ENCODE results near the gene ANKRD44. TPM values are rescaled to one million over a fixed set of nuclear protein-coding genes. Genes with fewer than 3 reads are reported as not detected.

ANKRD44 gene
- total and polyA plus RNA-seq, 2 of the 8 experiments (the other 6 are each of a cell fraction or from before 2014, with no cell fraction given): 1.2 to 1.3 TPM

GRCh38 chr2:197149546-197149945 is 161.0 kb downstream of the ANKRD44 start (continued):
- TF ChIP-seq NANOG (IDR thresholded peaks at IDR 0.05; ENCODE audit: insufficient read depth, low read depth, low read length, poor library complexity, severe bottlenecking): no peak
- no peak for TF ChIP-seq FOSL1 (IDR thresholded peaks at IDR 0.05; ENCODE audit: insufficient read depth, low read depth, low read length)
- TF ChIP-seq SAP30 (IDR thresholded peaks at IDR 0.05; ENCODE audit: insufficient read depth, insufficient replicate concordance, low read length): no peak
- no peak for TF ChIP-seq YY1 (IDR thresholded peaks at IDR 0.05; ENCODE audit: low read depth, low read length)
- TF ChIP-seq CTBP2 (IDR thresholded peaks at IDR 0.05; ENCODE audit: borderline replicate concordance, insufficient read depth, insufficient read length, low read length): no peak
- no peak for TF ChIP-seq TEAD4 (IDR thresholded peaks at IDR 0.05; ENCODE audit: low read depth, low read length)
- no peak for TF ChIP-seq RFX5 (IDR thresholded peaks at IDR 0.05; ENCODE audit: borderline replicate concordance, low read depth, low read length)
- no peak for TF ChIP-seq E2F6 (IDR thresholded peaks at IDR 0.05)
- no peak for TF ChIP-seq CHD1 (IDR thresholded peaks at IDR 0.05; ENCODE audit: low read depth, low read length)

Data from H1 (cell line).